HFFc6 (cell line): ENCODE measurements around the gene IBA57. TPM values are rescaled to one million over a fixed set of nuclear protein-coding genes. Genes with fewer than 3 reads are reported as not detected.
A peak's percentile ranks its signal among the peaks of the same experiment; 100 is the strongest.

Source experiments
- DNase-seq: peaks from one replicate; pipeline ENCODE4 v3.0.0-alpha.2; 2018
- H3K27ac Mint-ChIP-seq: 2 replicates; pipeline ENCODE4 v1.8.0; 2020; ENCODE audit warnings: mild to moderate bottlenecking, mixed read lengths
- H3K27me3 Mint-ChIP-seq: 2 replicates; pipeline ENCODE4 v1.8.0; 2021; ENCODE audit warnings: mild to moderate bottlenecking, moderate library complexity, mixed read lengths; ENCODE audit not compliant: insufficient read depth
- H3K36me3 Mint-ChIP-seq: 2 replicates; pipeline ENCODE4 v1.8.0; 2021; ENCODE audit warnings: low read depth, mixed read lengths
- H3K4me1 Mint-ChIP-seq: 2 replicates; pipeline ENCODE4 v1.8.0; 2020; ENCODE audit warnings: low read depth, mixed read lengths
- H3K4me3 Mint-ChIP-seq: 2 replicates; pipeline ENCODE4 v1.8.0; 2020; ENCODE audit warnings: mild to moderate bottlenecking, moderate library complexity, mixed read lengths
- H3K9me3 Mint-ChIP-seq: 2 replicates; pipeline ENCODE4 v1.8.0; 2020; ENCODE audit warnings: mild to moderate bottlenecking, mixed read lengths
- CTCF ChIP-seq: fragments of 200-600 bp; sonication (generic); IDR thresholded peaks from 2 replicates; pipeline ENCODE4 v1.5.0; 2021; ENCODE audit warnings: antibody characterized with exemption, mild to moderate bottlenecking
- total RNA-seq, 6 experiments: library from RNA; stranded (reverse); fragmentation: NEBNext Ultra II Directional; extraction: Animal tissue kit (Norgen Biotek cat#: 25700); gene quantifications; 2 replicates in 1 of 6; 3 replicates in 5 of 6; pipeline ENCODE4 v1.2.3, GENCODE V29; 2021

IBA57 gene
- total RNA-seq, 6 experiments from 2014 or later, result 4.2 to 5.8 (median 4.7) TPM

- Mint-ChIP-seq H3K27me3 (peaks cover 2% of the 10 kb centered on the region), H3K4me3 (peak overlapping the region; percentile 99), H3K9me3 (no peaks in the 10 kb centered on the region), H3K4me1 (peaks cover 15% of the 10 kb centered on the region), H3K36me3 (peaks cover 5% of the 10 kb centered on the region; the same call in 1 of the 2 replicates), H3K27ac (peak overlapping the region; percentile 51)
- DNase-seq, result no peak
- no peak for TF ChIP-seq CTCF
Measured at GRCh38 chr1:228142701-228143136, 22.9 kb upstream of the IBA57 start.

- Mint-ChIP-seq H3K27me3 (peaks cover 2% of the 10 kb centered on the region), H3K9me3 (no peaks in the 10 kb centered on the region), H3K4me1 (peaks cover 15% of the 10 kb centered on the region), H3K4me3 (peak overlapping the region; percentile 99), H3K36me3 (peaks cover 5% of the 10 kb centered on the region; the same call in 1 of the 2 replicates), H3K27ac (peak overlapping the region; percentile 51)
- no peak for DNase-seq
- TF ChIP-seq CTCF, result no peak
Measured at GRCh38 chr1:228143480-228144192, 22.0 kb upstream of the IBA57 start.

- H3K4me1 Mint-ChIP-seq, result peaks cover 15% of the 10 kb centered on the region
- H3K36me3 Mint-ChIP-seq, result peaks cover 5% of the 10 kb centered on the region; the same call in 1 of the 2 replicates
- H3K27me3 Mint-ChIP-seq, result peaks cover 2% of the 10 kb centered on the region
- DNase-seq, result no peak
- no peak overlapping the region for H3K27ac Mint-ChIP-seq
- H3K9me3 Mint-ChIP-seq, result no peaks in the 10 kb centered on the region
- TF ChIP-seq CTCF, result no peak
- H3K4me3 Mint-ChIP-seq, result peak overlapping the region; percentile 99; the same call in 1 of the 2 replicates
Measured at GRCh38 chr1:228144193-228144992, 21.2 kb upstream of the IBA57 start.

GRCh38 chr1:228144993-228145343, 20.6 kb upstream of the IBA57 start:
- Mint-ChIP-seq H3K36me3 (peaks cover 5% of the 10 kb centered on the region; the same call in 1 of the 2 replicates), H3K27ac (no peak overlapping the region), H3K9me3 (no peaks in the 10 kb centered on the region), H3K4me3 (no peak overlapping the region), H3K27me3 (peaks cover 2% of the 10 kb centered on the region), H3K4me1 (peaks cover 15% of the 10 kb centered on the region)
- no peak for TF ChIP-seq CTCF
- no peak for DNase-seq

GRCh38 chr1:228145463-228146416, 19.9 kb upstream of the IBA57 start:
- no peak overlapping the region for H3K4me3 Mint-ChIP-seq
- H3K27ac Mint-ChIP-seq, result no peak overlapping the region
- peaks cover 15% of the 10 kb centered on the region for H3K4me1 Mint-ChIP-seq
- DNase-seq, result no peak
- H3K9me3 Mint-ChIP-seq, result no peaks in the 10 kb centered on the region
- peaks cover 2% of the 10 kb centered on the region for H3K27me3 Mint-ChIP-seq
- peaks cover 5% of the 10 kb centered on the region; the same call in 1 of the 2 replicates for H3K36me3 Mint-ChIP-seq
- no peak for TF ChIP-seq CTCF
